GM12878 (cell line): ENCODE data around the gene PPP1R15A. TPM values are rescaled to one million over a fixed set of nuclear protein-coding genes. Genes with fewer than 3 reads are reported as not detected.

ENCODE experiments used
- BMI1 ChIP-seq: fragments of 450-650 bp; IDR thresholded peaks from 2 replicates; pipeline ENCODE4 v1.6.1; 2016; ENCODE audit warnings: mild to moderate bottlenecking, moderate library complexity, borderline replicate concordance
- CBX3 ChIP-seq: fragments of 200-600 bp; sonication (generic); IDR thresholded peaks from 2 replicates; pipeline ENCODE4 v1.6.1; 2016; ENCODE audit warnings: low read depth, borderline replicate concordance
- EGR1 ChIP-seq, 2 experiments: IDR thresholded peaks; 1 replicate in 1 of 2; 2 replicates in 1 of 2; pipeline ENCODE4 v1.6.1; 2011 to 2012; ENCODE audit warnings: low read depth in 2 of 2, low read length in 2 of 2, borderline replicate concordance in 1 of 2, mild to moderate bottlenecking in 1 of 2, moderate library complexity in 1 of 2
- ESRRA ChIP-seq: IDR thresholded peaks from 2 replicates; pipeline ENCODE4 v1.6.1; 2012; ENCODE audit warnings: mild to moderate bottlenecking, low read length, improper control_type of control experiment
- ETV6 ChIP-seq, 2 experiments: fragments of 450-650 bp in 1 of 2; IDR thresholded peaks in 1 of 2; conservative IDR thresholded peaks in 1 of 2; 2 replicates each; pipeline ENCODE4 v1.6.1; 2014; ENCODE audit warnings: antibody characterized with exemption in 1 of 2, borderline replicate concordance in 1 of 2, low read depth in 1 of 2, mild to moderate bottlenecking in 1 of 2, moderate library complexity in 1 of 2
- GATAD2B ChIP-seq: fragments of 450-650 bp; conservative IDR thresholded peaks from 2 replicates; pipeline ENCODE4 v1.6.1; 2017; ENCODE audit warnings: low read depth, mild to moderate bottlenecking, moderate library complexity
- LARP7 ChIP-seq: fragments of 450-650 bp; IDR thresholded peaks from 2 replicates; pipeline ENCODE4 v1.6.1; 2017; ENCODE audit warnings: mild to moderate bottlenecking
- MTA2 ChIP-seq: fragments of 450-650 bp; IDR thresholded peaks from 2 replicates; pipeline ENCODE4 v1.6.1; 2016; ENCODE audit warnings: low read depth, mild to moderate bottlenecking, moderate library complexity
- MYB ChIP-seq: fragments of 150-350 bp; IDR thresholded peaks from 2 replicates; pipeline ENCODE4 v1.6.1; 2014; ENCODE audit warnings: mild to moderate bottlenecking, low read depth, low read length, borderline replicate concordance
- MYC ChIP-seq: IDR thresholded peaks from 2 replicates; pipeline ENCODE4 v1.6.1; 2011; ENCODE audit warnings: mild to moderate bottlenecking, low read length, moderate library complexity, inconsistent platforms; ENCODE audit not compliant: insufficient read depth, insufficient replicate concordance, insufficient read length, severe bottlenecking
- NFXL1 ChIP-seq: fragments of 450-650 bp; IDR thresholded peaks from 2 replicates; pipeline ENCODE4 v1.6.1; 2017; ENCODE audit warnings: antibody characterized with exemption, mild to moderate bottlenecking, borderline replicate concordance
- PML ChIP-seq: IDR thresholded peaks from 2 replicates; pipeline ENCODE4 v1.6.1; 2012; ENCODE audit warnings: low read length, inconsistent platforms
- POLR2A ChIP-seq: IDR thresholded peaks from 2 replicates; pipeline ENCODE4 v1.6.1; 2011; ENCODE audit warnings: low read depth, mild to moderate bottlenecking, low read length
- POLR2AphosphoS5 ChIP-seq: IDR thresholded peaks from 2 replicates; pipeline ENCODE4 v1.6.1; 2011; ENCODE audit warnings: mild to moderate bottlenecking, low read length, inconsistent platforms
- POU2F2 ChIP-seq: IDR thresholded peaks from 3 replicates; pipeline ENCODE4 v1.6.1; 2011; ENCODE audit warnings: low read depth, mild to moderate bottlenecking, low read length, borderline replicate concordance
- RB1 ChIP-seq: fragments of 450-650 bp; formaldehyde crosslinking; IDR thresholded peaks from 2 replicates; pipeline ENCODE4 v1.6.1; 2017; ENCODE audit warnings: mild to moderate bottlenecking, borderline replicate concordance
- SMAD5 ChIP-seq: IDR thresholded peaks from 2 replicates; pipeline ENCODE4 v1.6.1; 2016; ENCODE audit warnings: antibody characterized with exemption, low read depth
- SMC3 ChIP-seq: IDR thresholded peaks from 2 replicates; pipeline ENCODE4 v1.6.1; 2011; ENCODE audit warnings: low read length, improper control_type of control experiment, borderline replicate concordance
- TAF1 ChIP-seq: IDR thresholded peaks from 2 replicates; pipeline ENCODE4 v1.6.1; 2011; ENCODE audit warnings: mild to moderate bottlenecking, low read depth, low read length, borderline replicate concordance
- TCF12 ChIP-seq: IDR thresholded peaks from 2 replicates; pipeline ENCODE4 v1.6.1; 2011; ENCODE audit warnings: low read depth, mild to moderate bottlenecking, low read length
- TCF3 ChIP-seq: IDR thresholded peaks from 2 replicates; pipeline ENCODE4 v1.6.1; 2012; ENCODE audit warnings: low read depth, mild to moderate bottlenecking, low read length, borderline replicate concordance; ENCODE audit not compliant: insufficient read depth
- polyA plus RNA-seq, 11 experiments: library from polyadenylated mRNA; depleted of rRNA in 4 of 11; unstranded in 6 of 11; stranded (reverse) in 5 of 11; fragments of >200 nt; fragmentation: Nextera tagmentation in 4 of 11; fragmentation: Illumina TruSeq in 1 of 11; extraction: Ambion mirVana in 4 of 11; extraction: Trizol in 1 of 11; gene quantifications; 1 replicate in 1 of 11; 2 replicates in 10 of 11; pipeline versions ENCODE4 v1.2.1 to v1.2.3, GENCODE V29; 2011 to 2016; ENCODE audit warnings: inconsistent platforms in 2 of 11, missing spikeins in 2 of 11, low read depth in 1 of 11
- total RNA-seq, 4 experiments: library from RNA; depleted of rRNA in 3 of 4; stranded (reverse); fragments of >200 nt in 3 of 4; fragmentation: Illumina TruSeq in 1 of 4; extraction: Trizol in 1 of 4; gene quantifications; 2 replicates each; pipeline versions ENCODE4 v1.2.1 to v1.2.3, GENCODE V29; 2013 to 2021
- TF ChIP-seq, protein P1 (sequence below): IDR thresholded peaks from 2 replicates; pipeline ENCODE4 v1.6.1; 2012; ENCODE audit warnings: mild to moderate bottlenecking, low read depth, low read length
- TF ChIP-seq, protein P2 (sequence below), 3 experiments: IDR thresholded peaks in 2 of 3; conservative IDR thresholded peaks in 1 of 3; 2 replicates each; pipeline ENCODE4 v1.5.1; 2011; ENCODE audit warnings: low read depth in 3 of 3, low read length in 3 of 3, mild to moderate bottlenecking in 3 of 3, control low read depth in 2 of 3, moderate library complexity in 2 of 3, inconsistent platforms in 1 of 3, mixed read lengths in 1 of 3; ENCODE audit not compliant: control insufficient read depth in 2 of 3, insufficient read depth in 1 of 3; ENCODE audit errors: extremely low read depth in 1 of 3
- TF ChIP-seq, protein P3 (sequence below): IDR thresholded peaks from 2 replicates; pipeline ENCODE4 v1.6.1; 2012; ENCODE audit warnings: low read depth, low read length, improper control_type of control experiment

The PPP1R15A gene
- total and polyA plus RNA-seq, 10 of the 15 experiments (the other 5 are each of a cell fraction or from before 2014, with no cell fraction given) = 0.68 to 50.8 (median 27.7) TPM

DNA sequence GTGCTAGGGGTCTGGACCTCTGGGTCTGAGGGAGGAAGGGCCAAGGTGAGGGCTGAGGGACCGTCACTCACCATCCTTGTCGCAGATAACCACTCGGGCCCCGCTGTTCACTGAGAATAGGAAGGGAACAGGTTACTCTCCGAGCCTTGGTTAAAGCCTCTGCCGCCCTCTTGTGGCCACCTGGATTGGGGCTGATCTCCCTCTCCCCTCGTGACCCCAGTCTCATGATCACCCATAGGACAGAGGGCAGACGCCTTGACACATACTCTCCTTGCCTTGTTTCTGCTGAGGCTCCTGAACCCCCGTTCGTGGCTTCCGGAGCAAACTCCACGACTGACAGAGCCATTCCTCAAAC lies 36.5 kb upstream of the PPP1R15A start (continued):
- TF ChIP-seq POLR2A (peak; percentile 68; the same call in 1 of the 2 replicates), CBX3 (no peak), POLR2AphosphoS5 (no peak; the same call in 1 of the 2 replicates), POU2F2 (peak; percentile 62; the same call in 1 of the 3 replicates), LARP7 (peak; percentile 73; the same call in 1 of the 2 replicates), ETV6 (conservative IDR thresholded peaks at IDR 0.05 in 1 of 2, IDR thresholded peaks at IDR 0.05 in 1 of 2; ENCODE audit: borderline replicate concordance in 1 of 2, low read depth in 1 of 2) (no peak), BMI1 (no peak), NFXL1 (peak; percentile 27; the same call in 1 of the 2 replicates), EGR1 (IDR thresholded peaks at IDR 0.05; ENCODE audit: borderline replicate concordance in 1 of 2, low read depth in 2 of 2, low read length in 2 of 2) (no peak), MTA2 (peak; percentile 57; the same call in 1 of the 2 replicates), SMC3 (peak; percentile 94), TCF3 (no peak), TCF12 (no peak), GATAD2B (peak; percentile 52; the same call in 1 of the 2 replicates), MYC (no peak), PML (no peak), MYB (no peak), TAF1 (peak; percentile 29; the same call in 1 of the 2 replicates), SMAD5 (no peak), RB1 (no peak), ESRRA (no peak)
- TF ChIP-seq, protein P1, sequence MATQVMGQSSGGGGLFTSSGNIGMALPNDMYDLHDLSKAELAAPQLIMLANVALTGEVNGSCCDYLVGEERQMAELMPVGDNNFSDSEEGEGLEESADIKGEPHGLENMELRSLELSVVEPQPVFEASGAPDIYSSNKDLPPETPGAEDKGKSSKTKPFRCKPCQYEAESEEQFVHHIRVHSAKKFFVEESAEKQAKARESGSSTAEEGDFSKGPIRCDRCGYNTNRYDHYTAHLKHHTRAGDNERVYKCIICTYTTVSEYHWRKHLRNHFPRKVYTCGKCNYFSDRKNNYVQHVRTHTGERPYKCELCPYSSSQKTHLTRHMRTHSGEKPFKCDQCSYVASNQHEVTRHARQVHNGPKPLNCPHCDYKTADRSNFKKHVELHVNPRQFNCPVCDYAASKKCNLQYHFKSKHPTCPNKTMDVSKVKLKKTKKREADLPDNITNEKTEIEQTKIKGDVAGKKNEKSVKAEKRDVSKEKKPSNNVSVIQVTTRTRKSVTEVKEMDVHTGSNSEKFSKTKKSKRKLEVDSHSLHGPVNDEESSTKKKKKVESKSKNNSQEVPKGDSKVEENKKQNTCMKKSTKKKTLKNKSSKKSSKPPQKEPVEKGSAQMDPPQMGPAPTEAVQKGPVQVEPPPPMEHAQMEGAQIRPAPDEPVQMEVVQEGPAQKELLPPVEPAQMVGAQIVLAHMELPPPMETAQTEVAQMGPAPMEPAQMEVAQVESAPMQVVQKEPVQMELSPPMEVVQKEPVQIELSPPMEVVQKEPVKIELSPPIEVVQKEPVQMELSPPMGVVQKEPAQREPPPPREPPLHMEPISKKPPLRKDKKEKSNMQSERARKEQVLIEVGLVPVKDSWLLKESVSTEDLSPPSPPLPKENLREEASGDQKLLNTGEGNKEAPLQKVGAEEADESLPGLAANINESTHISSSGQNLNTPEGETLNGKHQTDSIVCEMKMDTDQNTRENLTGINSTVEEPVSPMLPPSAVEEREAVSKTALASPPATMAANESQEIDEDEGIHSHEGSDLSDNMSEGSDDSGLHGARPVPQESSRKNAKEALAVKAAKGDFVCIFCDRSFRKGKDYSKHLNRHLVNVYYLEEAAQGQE = no peak
- TF ChIP-seq, protein P2, sequence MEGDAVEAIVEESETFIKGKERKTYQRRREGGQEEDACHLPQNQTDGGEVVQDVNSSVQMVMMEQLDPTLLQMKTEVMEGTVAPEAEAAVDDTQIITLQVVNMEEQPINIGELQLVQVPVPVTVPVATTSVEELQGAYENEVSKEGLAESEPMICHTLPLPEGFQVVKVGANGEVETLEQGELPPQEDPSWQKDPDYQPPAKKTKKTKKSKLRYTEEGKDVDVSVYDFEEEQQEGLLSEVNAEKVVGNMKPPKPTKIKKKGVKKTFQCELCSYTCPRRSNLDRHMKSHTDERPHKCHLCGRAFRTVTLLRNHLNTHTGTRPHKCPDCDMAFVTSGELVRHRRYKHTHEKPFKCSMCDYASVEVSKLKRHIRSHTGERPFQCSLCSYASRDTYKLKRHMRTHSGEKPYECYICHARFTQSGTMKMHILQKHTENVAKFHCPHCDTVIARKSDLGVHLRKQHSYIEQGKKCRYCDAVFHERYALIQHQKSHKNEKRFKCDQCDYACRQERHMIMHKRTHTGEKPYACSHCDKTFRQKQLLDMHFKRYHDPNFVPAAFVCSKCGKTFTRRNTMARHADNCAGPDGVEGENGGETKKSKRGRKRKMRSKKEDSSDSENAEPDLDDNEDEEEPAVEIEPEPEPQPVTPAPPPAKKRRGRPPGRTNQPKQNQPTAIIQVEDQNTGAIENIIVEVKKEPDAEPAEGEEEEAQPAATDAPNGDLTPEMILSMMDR (IDR thresholded peaks at IDR 0.05 in 2 of 3, conservative IDR thresholded peaks at IDR 0.05 in 1 of 3; ENCODE audit: control insufficient read depth in 2 of 3, extremely low read depth in 1 of 3, insufficient read depth in 1 of 3, low read depth in 3 of 3, low read length in 3 of 3) = peak; percentile 92 to 98 (median 95)
- TF ChIP-seq, protein P3, sequence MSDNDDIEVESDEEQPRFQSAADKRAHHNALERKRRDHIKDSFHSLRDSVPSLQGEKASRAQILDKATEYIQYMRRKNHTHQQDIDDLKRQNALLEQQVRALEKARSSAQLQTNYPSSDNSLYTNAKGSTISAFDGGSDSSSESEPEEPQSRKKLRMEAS = no peak; the same call in 1 of the 2 replicates
